Retinal pigment epithelial cell (primary cell): ENCODE data around the gene SFXN5.

Source experiments
- DNase-seq: peaks from one replicate; pipeline ENCODE4 v3.0.0-alpha.2; 2010; ENCODE audit warnings: low read depth
- H3K4me3 ChIP-seq: 2 replicates; pipeline ENCODE4 v1.5.1; 2011; ENCODE audit warnings: mild to moderate bottlenecking, low read length, control low read depth, moderate library complexity
- CTCF ChIP-seq: conservative IDR thresholded peaks from 2 replicates; pipeline ENCODE4 v1.5.1; 2011; ENCODE audit warnings: low read depth, low read length, control low read depth, inconsistent platforms

SFXN5 gene

GRCh38 chr2:73031725-73032701 is 39.5 kb downstream of the SFXN5 start:
- no peak for DNase-seq
- TF ChIP-seq CTCF, result no peak
- no peak overlapping the region for H3K4me3 ChIP-seq

- DNase-seq, result no peak
- no peak overlapping the region for H3K4me3 ChIP-seq
- TF ChIP-seq CTCF, result no peak
These were observed 40.3 kb downstream of the SFXN5 start for GRCh38 chr2:73031095-73031678.

- TF ChIP-seq CTCF, result no peak
- no peak for DNase-seq
- no peak overlapping the region for H3K4me3 ChIP-seq
These were observed 42.7 kb downstream of the SFXN5 start for GRCh38 chr2:73028841-73029240.

- DNase-seq, result no peak
- no peak overlapping the region for H3K4me3 ChIP-seq
- no peak for TF ChIP-seq CTCF
These were observed 44.2 kb downstream of the SFXN5 start for GRCh38 chr2:73027340-73027739.

GRCh38 chr2:73023497-73023896 is 48.0 kb downstream of the SFXN5 start:
- no peak for DNase-seq
- H3K4me3 ChIP-seq, result no peak overlapping the region
- TF ChIP-seq CTCF, result no peak

- no peak for DNase-seq
- TF ChIP-seq CTCF, result no peak
- H3K4me3 ChIP-seq, result no peak overlapping the region
These were observed 49.4 kb downstream of the SFXN5 start for GRCh38 chr2:73022024-73022568.
